K562 (cell line): Measurements from ENCODE around the gene CARM1. TPM values are rescaled to one million over a fixed set of nuclear protein-coding genes. Genes with fewer than 3 reads are reported as not detected.
A peak's percentile ranks its signal among the peaks of the same experiment; 100 is the strongest.

ENCODE experiments used
- CBX5 ChIP-seq: IDR thresholded peaks from 2 replicates; pipeline ENCODE4 v1.6.1; 2014; ENCODE audit warnings: low read depth, borderline replicate concordance
- HDGF ChIP-seq: fragments of 450-650 bp; IDR thresholded peaks from 2 replicates; pipeline ENCODE4 v1.6.1; 2016
- HMG20A ChIP-seq: fragments of 450-650 bp; formaldehyde crosslinking; conservative IDR thresholded peaks from 2 replicates; pipeline ENCODE4 v1.4.0; 2020; ENCODE audit warnings: mild to moderate bottlenecking, mixed read lengths
- JUN ChIP-seq, 2 experiments: sonication (generic) in 1 of 2; formaldehyde crosslinking in 1 of 2; IDR thresholded peaks; 2 replicates each; pipeline versions ENCODE4 v1.6.1 to v1.8.0; 2012 to 2022; ENCODE audit warnings: borderline replicate concordance in 2 of 2, mild to moderate bottlenecking in 2 of 2, improper control_type of control experiment in 1 of 2, low read depth in 1 of 2, low read length in 1 of 2, missing genetic modification reagents in 1 of 2
- MAFG ChIP-seq: fragments of 450-650 bp; conservative IDR thresholded peaks from 2 replicates; pipeline ENCODE4 v1.6.1; 2016; ENCODE audit warnings: missing genetic modification characterization, missing compliant biosample characterization
- SETDB1 ChIP-seq: IDR thresholded peaks from one replicate; pipeline ENCODE4 v1.6.1; 2012; ENCODE audit warnings: low read length, control low read depth, inconsistent platforms
- SRSF7 ChIP-seq: fragments of 200-400 bp; formaldehyde crosslinking; optimal IDR thresholded peaks from 2 replicates; pipeline ENCODE3; 2017; ENCODE audit warnings: mild to moderate bottlenecking, low read depth, low read length
- ZEB2 ChIP-seq: fragments of 450-650 bp; IDR thresholded peaks from 2 replicates; pipeline ENCODE4 v1.6.1; 2016
- ZNF395 ChIP-seq: fragments of 200-800 bp; sonication (Bioruptor generic); IDR thresholded peaks from 2 replicates; pipeline ENCODE4 v1.6.1; 2017; ENCODE audit warnings: missing genetic modification characterization, missing compliant biosample characterization
- ZNF518B ChIP-seq: fragments of 250-450 bp; sonication (Bioruptor Pico); IDR thresholded peaks from 2 replicates; pipeline ENCODE4 v1.5.0; 2021; ENCODE audit warnings: mild to moderate bottlenecking, moderate library complexity
- ZNF668 ChIP-seq: fragments of 250-450 bp; sonication (Bioruptor Pico); IDR thresholded peaks from 2 replicates; pipeline ENCODE4 v1.8.0; 2022; ENCODE audit warnings: mild to moderate bottlenecking, inconsistent platforms
- polyA plus RNA-seq, 8 experiments: library from polyadenylated mRNA; depleted of rRNA in 4 of 8; stranded (reverse) in 5 of 8; unstranded in 3 of 8; fragments of >200 nt; fragmentation: Nextera tagmentation in 2 of 8; fragmentation: Illumina TruSeq in 1 of 8; extraction: Ambion mirVana in 2 of 8; extraction: Trizol in 1 of 8; gene quantifications; 2 replicates each; pipeline versions ENCODE4 v1.2.1 to v1.2.3, GENCODE V29; 2011 to 2014; ENCODE audit warnings: inconsistent platforms in 1 of 8, missing spikeins in 1 of 8
- total RNA-seq, 7 experiments: library from RNA; depleted of rRNA in 6 of 7; stranded (reverse); fragments of >200 nt in 6 of 7; fragmentation: Illumina TruSeq in 2 of 7; extraction: Trizol in 2 of 7; gene quantifications; 2 replicates each; pipeline versions ENCODE4 v1.2.1 to v1.2.3, GENCODE V29; 2011 to 2021; ENCODE audit warnings: low replicate concordance in 1 of 7
- TF ChIP-seq, protein P1 (sequence below), 2 experiments: fragments of 450-650 bp in 1 of 2; sonication (generic) in 1 of 2; formaldehyde crosslinking in 1 of 2; IDR thresholded peaks; 2 replicates each; pipeline versions ENCODE4 v1.7.1 to v1.9.0; 2016 to 2022; ENCODE audit warnings: inconsistent platforms in 1 of 2, mild to moderate bottlenecking in 1 of 2, missing genetic modification reagents in 1 of 2

Gene CARM1
- total and polyA plus RNA-seq, 9 of the 15 experiments (the other 6 are each of a cell fraction or from before 2014, with no cell fraction given): 0.36 to 86.0 (median 29.7) TPM

DNA sequence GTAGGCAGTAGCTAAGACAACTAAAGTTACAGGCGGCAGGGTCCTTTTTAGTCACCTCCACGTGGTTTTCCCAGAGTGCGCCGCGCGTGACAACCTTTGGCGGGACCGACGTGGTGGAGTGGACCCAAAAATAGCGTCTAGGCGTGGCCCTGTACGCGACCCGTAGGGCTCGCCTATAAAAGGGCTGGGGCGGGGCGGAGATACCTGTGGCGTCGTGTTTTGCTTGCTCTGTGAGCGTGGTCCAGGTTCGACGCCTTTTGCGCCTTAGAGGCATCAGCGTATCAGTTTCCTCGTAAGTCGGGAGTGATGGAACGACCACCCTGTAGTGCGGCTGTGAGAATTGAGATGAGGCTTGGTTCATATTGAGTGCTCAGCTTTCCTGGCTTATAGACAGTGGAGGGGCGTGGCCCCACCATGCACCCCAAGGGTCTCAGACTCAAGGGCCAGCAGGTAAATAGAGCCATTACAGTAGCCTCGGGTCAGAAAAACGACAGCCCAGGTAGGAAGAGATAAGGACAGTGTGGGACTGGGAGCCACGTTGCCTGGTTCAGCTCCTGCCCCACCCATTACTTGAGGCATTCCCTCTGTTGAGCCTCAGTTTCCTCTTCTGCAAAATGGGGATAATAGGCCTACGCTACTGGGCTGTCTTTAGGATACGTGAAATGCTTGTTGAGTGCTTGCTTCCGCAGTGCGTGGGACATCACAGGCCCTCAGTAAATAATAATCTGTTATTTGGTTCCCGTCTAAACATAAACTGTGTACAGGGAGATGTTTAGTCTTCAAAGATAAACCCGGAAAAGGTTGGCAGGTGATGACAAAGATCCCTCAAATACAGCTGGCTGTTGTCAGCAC is 34.6 kb upstream of the CARM1 start (continued):
- TF ChIP-seq HMG20A (CRISPR knock-in tag) (0 out of 2 replicates have a peak, but pooled peaks have one; percentile 53), MAFG (no peak), ZNF395 (CRISPR knock-in tag) (peak; percentile 98), SRSF7 (no peak), ZNF518B (CRISPR knock-in tag) (no peak), ZNF668 (CRISPR knock-in tag) (peak; percentile 88; the same call in 1 of the 2 replicates), HDGF (no peak), CBX5 (peak; percentile 76; the same call in 1 of the 2 replicates), ZEB2 (peak; percentile 79), JUN (IDR thresholded peaks at IDR 0.05; ENCODE audit: borderline replicate concordance, low read depth, low read length) (peak; percentile 91; the same call in 1 of the 2 replicates), JUN (CRISPR knock-in tag; IDR thresholded peaks at IDR 0.05; ENCODE audit: borderline replicate concordance) (peak; percentile 96; the same call in 1 of the 2 replicates), SETDB1 (no peak)
- TF ChIP-seq, protein P1, sequence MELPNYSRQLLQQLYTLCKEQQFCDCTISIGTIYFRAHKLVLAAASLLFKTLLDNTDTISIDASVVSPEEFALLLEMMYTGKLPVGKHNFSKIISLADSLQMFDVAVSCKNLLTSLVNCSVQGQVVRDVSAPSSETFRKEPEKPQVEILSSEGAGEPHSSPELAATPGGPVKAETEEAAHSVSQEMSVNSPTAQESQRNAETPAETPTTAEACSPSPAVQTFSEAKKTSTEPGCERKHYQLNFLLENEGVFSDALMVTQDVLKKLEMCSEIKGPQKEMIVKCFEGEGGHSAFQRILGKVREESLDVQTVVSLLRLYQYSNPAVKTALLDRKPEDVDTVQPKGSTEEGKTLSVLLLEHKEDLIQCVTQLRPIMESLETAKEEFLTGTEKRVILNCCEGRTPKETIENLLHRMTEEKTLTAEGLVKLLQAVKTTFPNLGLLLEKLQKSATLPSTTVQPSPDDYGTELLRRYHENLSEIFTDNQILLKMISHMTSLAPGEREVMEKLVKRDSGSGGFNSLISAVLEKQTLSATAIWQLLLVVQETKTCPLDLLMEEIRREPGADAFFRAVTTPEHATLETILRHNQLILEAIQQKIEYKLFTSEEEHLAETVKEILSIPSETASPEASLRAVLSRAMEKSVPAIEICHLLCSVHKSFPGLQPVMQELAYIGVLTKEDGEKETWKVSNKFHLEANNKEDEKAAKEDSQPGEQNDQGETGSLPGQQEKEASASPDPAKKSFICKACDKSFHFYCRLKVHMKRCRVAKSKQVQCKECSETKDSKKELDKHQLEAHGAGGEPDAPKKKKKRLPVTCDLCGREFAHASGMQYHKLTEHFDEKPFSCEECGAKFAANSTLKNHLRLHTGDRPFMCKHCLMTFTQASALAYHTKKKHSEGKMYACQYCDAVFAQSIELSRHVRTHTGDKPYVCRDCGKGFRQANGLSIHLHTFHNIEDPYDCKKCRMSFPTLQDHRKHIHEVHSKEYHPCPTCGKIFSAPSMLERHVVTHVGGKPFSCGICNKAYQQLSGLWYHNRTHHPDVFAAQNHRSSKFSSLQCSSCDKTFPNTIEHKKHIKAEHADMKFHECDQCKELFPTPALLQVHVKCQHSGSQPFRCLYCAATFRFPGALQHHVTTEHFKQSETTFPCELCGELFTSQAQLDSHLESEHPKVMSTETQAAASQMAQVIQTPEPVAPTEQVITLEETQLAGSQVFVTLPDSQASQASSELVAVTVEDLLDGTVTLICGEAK (IDR thresholded peaks at IDR 0.05): no peak; the same call in 1 of the 2 replicates
- TF ChIP-seq, protein P1 (CRISPR knock-in tag; IDR thresholded peaks at IDR 0.05): peak; percentile 73
